Measurements from ENCODE around the gene ANLN.

DNA sequence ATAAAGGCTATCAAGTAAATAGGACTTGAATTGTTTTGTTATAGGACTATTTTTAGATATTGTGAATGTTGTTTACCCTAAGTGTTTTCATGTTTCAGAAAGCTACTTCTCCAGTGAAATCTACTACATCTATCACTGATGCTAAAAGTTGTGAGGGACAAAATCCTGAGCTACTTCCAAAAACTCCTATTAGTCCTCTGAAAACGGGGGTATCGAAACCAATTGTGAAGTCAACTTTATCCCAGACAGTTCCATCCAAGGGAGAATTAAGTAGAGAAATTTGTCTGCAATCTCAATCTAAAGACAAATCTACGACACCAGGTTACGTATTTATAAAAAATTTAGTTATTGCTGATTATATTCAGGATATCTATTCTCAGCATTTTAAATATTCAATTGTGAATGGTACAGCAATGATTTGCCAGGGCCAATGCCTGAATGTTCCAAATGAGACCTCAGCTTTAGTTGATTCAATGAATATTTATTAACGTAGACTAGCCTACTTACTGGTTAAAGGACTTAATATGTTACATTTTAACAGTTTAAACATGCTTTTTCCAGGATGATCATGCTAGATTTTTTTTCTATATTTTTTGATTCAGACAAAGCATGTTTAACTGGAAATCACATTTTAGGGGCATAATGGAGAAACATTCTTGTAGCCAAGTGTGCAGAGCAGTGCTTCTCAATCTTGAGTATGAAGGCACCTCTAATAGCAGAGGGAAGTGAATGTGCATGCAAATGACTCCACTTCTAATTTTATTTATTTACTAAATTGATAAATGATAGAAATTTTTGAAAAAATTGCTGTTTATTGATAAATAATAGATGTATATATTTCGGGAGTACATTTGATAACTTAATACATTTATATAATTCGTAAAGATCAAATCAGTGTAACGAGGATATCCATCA, 18.2 kb downstream of the ANLN start:
- no peak for TF ChIP-seq POLR2AphosphoS5 (IDR thresholded peaks at IDR 0.05; ENCODE audit: low read depth, low read length)
- TF ChIP-seq REST (IDR thresholded peaks at IDR 0.05; ENCODE audit: insufficient read depth in 1 of 2, low read depth in 2 of 2, low read length in 2 of 2) = no peak
- no peak for TF ChIP-seq TAF1 (IDR thresholded peaks at IDR 0.05; ENCODE audit: borderline replicate concordance, insufficient read depth, low read length)
- no peak for TF ChIP-seq SIN3A (IDR thresholded peaks at IDR 0.05; ENCODE audit: borderline replicate concordance, insufficient read depth, low read length)
